ENCODE measurements around the gene FBXW5. TPM values are rescaled to one million over a fixed set of nuclear protein-coding genes. Genes with fewer than 3 reads are reported as not detected.

FBXW5 gene
- total and polyA plus RNA-seq, 9 of the 15 experiments (the other 6 are each of a cell fraction or from before 2014, with no cell fraction given): 0.21 to 128 (median 37.0) TPM

DNA sequence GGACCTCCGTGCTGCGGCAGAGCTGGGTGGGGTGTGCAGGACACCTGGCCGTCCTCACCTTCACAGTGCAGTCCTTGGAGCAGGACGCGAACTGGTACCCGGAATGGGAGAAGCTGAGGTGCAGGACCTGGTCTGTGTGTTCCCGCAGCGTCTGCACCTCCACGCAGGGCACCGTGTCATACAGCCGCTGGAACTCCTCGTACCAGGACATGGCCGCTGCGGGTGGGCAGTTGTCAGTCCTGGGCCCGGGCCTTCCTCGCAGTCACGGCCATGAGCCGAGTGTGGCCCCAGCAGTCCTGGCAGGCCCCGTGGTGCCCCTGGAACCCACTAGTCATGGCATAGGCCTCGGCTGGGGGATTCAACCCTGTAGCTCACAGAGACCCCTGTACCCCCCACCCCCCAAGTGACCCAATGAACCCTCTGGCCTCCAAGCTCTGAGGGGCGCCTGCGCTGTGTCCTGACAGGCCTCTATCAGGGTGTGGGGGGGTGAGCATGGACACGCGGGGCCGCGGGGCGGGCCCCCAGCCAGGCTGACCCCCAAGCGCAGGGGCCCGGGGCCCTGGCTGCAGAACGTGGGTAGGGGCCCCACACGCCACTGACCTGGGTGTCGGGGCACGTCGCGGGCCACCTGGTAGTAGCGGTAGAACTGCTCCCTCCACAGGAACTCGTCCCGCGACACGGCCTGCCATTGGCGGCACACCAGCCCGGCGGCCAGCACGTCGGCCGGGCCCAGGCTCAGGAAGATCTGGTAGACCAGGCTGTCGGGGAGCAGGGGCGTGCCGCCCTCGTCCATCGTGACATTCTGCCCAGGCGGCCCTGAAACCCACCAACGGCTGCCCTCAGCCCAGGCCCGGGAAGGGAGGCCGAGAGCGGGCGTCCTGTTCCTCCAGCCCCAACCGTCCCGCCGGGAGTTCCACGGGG is 987 bp downstream of the FBXW5 start:
- 17% methylated on average over 46 of the region's 61 CpGs for WGBS (ENCODE audit: insufficient coverage, low coverage, missing lambda C conversion rate)
- DNase-seq (ENCODE audit: extremely low read depth in 1 of 4, low spot score in 3 of 4): peak; percentile 50 to 74 (median 64)
- ChIA-PET CTCF (ENCODE audit: low intra/inter-chr PET ratio) (no interaction called here), POLR2A (interaction anchor here (0.6 to 1.2 kb wide), 6 partner anchors 13 to 105 kb away, joined by 3 to 4 read pairs (median 4); partner anchors contain the start of gene PAXX)
- Histone ChIP-seq H3K27ac (ENCODE audit: extremely low read depth, low read depth, low read length) (peak overlapping the region; percentile 91), H3K9me1 (ENCODE audit: control insufficient read depth, insufficient read depth, low read length) (peaks cover 5% of the 10 kb centered on the region), H3K4me1 (replicated peaks in 1 of 2; ENCODE audit: control insufficient read depth in 2 of 2, insufficient read depth in 2 of 2, low read length in 2 of 2) (peaks cover 24 to 89% of the 10 kb centered on the region in 2 experiments), H3K36me3 (ENCODE audit: control insufficient read depth, insufficient read depth, low read length) (peaks cover 44% of the 10 kb centered on the region; the same call in 2 of the 3 replicates), H3K9me3 (replicated peaks; ENCODE audit: control insufficient read depth, insufficient read depth, low read depth, low read length) (no peaks in the 10 kb centered on the region), H2AFZ (ENCODE audit: low read depth, low read length) (peak overlapping the region; percentile 81; the same call in 1 of the 2 replicates), H4K20me1 (replicated peaks; ENCODE audit: control insufficient read depth, insufficient read depth, low read length) (no peaks in the 10 kb centered on the region), H3K4me2 (ENCODE audit: insufficient read depth, low read length) (peak overlapping the region; percentile 88), H3K9ac (ENCODE audit: insufficient read depth in 1 of 2, low read depth in 2 of 2, low read length in 2 of 2) (peak overlapping the region; percentile 90 to 98), H3K4me3 (peak overlapping the region; percentile 95), H3K27me3 (ENCODE audit: control insufficient read depth in 2 of 2, insufficient read depth in 2 of 2, low read length in 2 of 2) (no peaks in the 10 kb centered on the region), H3K79me2 (ENCODE audit: control insufficient read depth, insufficient read depth, low read length) (peaks cover 26% of the 10 kb centered on the region)
- peak; percentile 36 for ATAC-seq
- BruUV-seq (replicated peaks): TSS peak; percentile 48
- FAIRE-seq: no peak
- intact Hi-C loops (cut with micrococcal nuclease): loop anchor here (2.0 to 5.0 kb wide), 2 partner anchors 85 to 96 kb away; partner anchors contain the start of genes ABCA2 and PHPT1
- in situ Hi-C loops (cut with MboI): no loop called here
- no peak for TF ChIP-seq CBX3 (IDR thresholded peaks at IDR 0.05; ENCODE audit: borderline replicate concordance in 1 of 2, low read length in 2 of 2)
- no peak for TF ChIP-seq NCOR1 (IDR thresholded peaks at IDR 0.05)
- TF ChIP-seq, protein P1, sequence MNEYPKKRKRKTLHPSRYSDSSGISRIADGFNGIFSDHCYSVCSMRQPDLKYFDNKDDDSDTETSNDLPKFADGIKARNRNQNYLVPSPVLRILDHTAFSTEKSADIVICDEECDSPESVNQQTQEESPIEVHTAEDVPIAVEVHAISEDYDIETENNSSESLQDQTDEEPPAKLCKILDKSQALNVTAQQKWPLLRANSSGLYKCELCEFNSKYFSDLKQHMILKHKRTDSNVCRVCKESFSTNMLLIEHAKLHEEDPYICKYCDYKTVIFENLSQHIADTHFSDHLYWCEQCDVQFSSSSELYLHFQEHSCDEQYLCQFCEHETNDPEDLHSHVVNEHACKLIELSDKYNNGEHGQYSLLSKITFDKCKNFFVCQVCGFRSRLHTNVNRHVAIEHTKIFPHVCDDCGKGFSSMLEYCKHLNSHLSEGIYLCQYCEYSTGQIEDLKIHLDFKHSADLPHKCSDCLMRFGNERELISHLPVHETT (CRISPR knock-in tag; conservative IDR thresholded peaks at IDR 0.05 in 1 of 2, IDR thresholded peaks at IDR 0.05 in 1 of 2): no peak
- TF ChIP-seq, protein P2, sequence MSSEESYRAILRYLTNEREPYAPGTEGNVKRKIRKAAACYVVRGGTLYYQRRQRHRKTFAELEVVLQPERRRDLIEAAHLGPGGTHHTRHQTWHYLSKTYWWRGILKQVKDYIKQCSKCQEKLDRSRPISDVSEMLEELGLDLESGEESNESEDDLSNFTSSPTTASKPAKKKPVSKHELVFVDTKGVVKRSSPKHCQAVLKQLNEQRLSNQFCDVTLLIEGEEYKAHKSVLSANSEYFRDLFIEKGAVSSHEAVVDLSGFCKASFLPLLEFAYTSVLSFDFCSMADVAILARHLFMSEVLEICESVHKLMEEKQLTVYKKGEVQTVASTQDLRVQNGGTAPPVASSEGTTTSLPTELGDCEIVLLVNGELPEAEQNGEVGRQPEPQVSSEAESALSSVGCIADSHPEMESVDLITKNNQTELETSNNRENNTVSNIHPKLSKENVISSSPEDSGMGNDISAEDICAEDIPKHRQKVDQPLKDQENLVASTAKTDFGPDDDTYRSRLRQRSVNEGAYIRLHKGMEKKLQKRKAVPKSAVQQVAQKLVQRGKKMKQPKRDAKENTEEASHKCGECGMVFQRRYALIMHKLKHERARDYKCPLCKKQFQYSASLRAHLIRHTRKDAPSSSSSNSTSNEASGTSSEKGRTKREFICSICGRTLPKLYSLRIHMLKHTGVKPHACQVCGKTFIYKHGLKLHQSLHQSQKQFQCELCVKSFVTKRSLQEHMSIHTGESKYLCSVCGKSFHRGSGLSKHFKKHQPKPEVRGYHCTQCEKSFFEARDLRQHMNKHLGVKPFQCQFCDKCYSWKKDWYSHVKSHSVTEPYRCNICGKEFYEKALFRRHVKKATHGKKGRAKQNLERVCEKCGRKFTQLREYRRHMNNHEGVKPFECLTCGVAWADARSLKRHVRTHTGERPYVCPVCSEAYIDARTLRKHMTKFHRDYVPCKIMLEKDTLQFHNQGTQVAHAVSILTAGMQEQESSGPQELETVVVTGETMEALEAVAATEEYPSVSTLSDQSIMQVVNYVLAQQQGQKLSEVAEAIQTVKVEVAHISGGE (CRISPR knock-in tag; IDR thresholded peaks at IDR 0.05): peak in 1 of 3 experiments; percentile 58; a peak in 1 of 6 replicates
- no peak for TF ChIP-seq BCL6 (CRISPR knock-in tag; IDR thresholded peaks at IDR 0.05)
- no peak for TF ChIP-seq ZNF584 (CRISPR knock-in tag; IDR thresholded peaks at IDR 0.05; ENCODE audit: low read depth)
- TF ChIP-seq, protein P3, sequence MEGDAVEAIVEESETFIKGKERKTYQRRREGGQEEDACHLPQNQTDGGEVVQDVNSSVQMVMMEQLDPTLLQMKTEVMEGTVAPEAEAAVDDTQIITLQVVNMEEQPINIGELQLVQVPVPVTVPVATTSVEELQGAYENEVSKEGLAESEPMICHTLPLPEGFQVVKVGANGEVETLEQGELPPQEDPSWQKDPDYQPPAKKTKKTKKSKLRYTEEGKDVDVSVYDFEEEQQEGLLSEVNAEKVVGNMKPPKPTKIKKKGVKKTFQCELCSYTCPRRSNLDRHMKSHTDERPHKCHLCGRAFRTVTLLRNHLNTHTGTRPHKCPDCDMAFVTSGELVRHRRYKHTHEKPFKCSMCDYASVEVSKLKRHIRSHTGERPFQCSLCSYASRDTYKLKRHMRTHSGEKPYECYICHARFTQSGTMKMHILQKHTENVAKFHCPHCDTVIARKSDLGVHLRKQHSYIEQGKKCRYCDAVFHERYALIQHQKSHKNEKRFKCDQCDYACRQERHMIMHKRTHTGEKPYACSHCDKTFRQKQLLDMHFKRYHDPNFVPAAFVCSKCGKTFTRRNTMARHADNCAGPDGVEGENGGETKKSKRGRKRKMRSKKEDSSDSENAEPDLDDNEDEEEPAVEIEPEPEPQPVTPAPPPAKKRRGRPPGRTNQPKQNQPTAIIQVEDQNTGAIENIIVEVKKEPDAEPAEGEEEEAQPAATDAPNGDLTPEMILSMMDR (IDR thresholded peaks at IDR 0.05 in 2 of 3, conservative IDR thresholded peaks at IDR 0.05 in 1 of 3; ENCODE audit: insufficient read depth in 2 of 3, low read depth in 1 of 3, low read length in 3 of 3): 0 out of 6 replicates have a peak, but pooled peaks of 1 of the 3 experiments have one; percentile 4
- TF ChIP-seq SAFB (IDR thresholded peaks at IDR 0.05; ENCODE audit: borderline replicate concordance, low read depth, low read length): peak; percentile 57; the same call in 1 of the 2 replicates
- no peak for TF ChIP-seq XRCC3 (IDR thresholded peaks at IDR 0.05)
- no peak for TF ChIP-seq ZNF696 (CRISPR knock-in tag; conservative IDR thresholded peaks at IDR 0.05)
- no peak for TF ChIP-seq POLR2AphosphoS5 (IDR thresholded peaks at IDR 0.05; ENCODE audit: control insufficient read depth, insufficient read depth, low read depth, low read length)
- no peak for TF ChIP-seq TBL1XR1 (IDR thresholded peaks at IDR 0.05; ENCODE audit: low read length in 2 of 2)

Measured in K562 (cell line).